C4-2B (cell line): ENCODE measurements around the gene ALDH1L1.

Experiments used
- ZFX ChIP-seq: fragments of 450-650 bp; IDR thresholded peaks from 2 replicates; pipeline ENCODE4 v1.6.1; 2017
- TF ChIP-seq, protein P1 (sequence below): fragments of 450-650 bp; conservative IDR thresholded peaks from 2 replicates; pipeline ENCODE4 v1.5.1; 2017; ENCODE audit warnings: mild to moderate bottlenecking

DNA sequence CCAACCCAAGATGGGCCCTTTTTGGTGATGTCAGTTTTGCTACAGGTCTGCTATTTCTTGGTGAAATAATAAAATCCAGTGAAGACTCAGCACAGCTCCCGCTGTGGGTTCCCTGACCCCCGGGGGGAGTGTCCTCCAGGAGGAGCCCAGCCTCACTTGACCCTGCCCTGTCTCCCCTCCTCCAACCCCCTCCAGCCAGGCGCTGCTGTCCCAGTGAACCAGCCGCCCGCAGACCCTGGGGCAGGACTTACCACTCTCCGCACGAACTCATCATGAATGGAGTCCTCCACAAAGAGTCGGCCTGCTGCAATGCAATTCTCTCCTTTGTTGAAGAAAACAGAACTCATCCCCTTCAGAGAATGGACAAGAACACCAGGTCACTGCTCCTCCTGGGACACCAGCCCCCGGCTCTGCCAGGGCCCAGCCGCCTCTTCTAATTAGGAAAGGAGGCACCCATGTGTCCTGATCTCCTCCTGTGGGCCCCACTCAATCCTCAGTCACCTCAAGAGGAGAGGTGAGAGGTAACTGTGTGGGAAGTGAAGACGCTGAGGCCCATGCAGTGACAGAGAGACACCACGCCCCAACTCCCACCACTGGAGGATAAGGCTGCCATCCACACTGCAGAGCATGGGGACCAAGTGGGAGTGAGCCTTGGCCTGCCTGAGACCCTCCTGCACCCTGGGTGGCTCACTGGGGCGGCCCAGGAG lies 67.7 kb downstream of the ALDH1L1 start:
- TF ChIP-seq, protein P1, sequence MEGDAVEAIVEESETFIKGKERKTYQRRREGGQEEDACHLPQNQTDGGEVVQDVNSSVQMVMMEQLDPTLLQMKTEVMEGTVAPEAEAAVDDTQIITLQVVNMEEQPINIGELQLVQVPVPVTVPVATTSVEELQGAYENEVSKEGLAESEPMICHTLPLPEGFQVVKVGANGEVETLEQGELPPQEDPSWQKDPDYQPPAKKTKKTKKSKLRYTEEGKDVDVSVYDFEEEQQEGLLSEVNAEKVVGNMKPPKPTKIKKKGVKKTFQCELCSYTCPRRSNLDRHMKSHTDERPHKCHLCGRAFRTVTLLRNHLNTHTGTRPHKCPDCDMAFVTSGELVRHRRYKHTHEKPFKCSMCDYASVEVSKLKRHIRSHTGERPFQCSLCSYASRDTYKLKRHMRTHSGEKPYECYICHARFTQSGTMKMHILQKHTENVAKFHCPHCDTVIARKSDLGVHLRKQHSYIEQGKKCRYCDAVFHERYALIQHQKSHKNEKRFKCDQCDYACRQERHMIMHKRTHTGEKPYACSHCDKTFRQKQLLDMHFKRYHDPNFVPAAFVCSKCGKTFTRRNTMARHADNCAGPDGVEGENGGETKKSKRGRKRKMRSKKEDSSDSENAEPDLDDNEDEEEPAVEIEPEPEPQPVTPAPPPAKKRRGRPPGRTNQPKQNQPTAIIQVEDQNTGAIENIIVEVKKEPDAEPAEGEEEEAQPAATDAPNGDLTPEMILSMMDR, result no peak
- TF ChIP-seq ZFX, result no peak
